B cell (primary cell): ENCODE results near the gene CRYGN. TPM values are rescaled to one million over a fixed set of nuclear protein-coding genes. Genes with fewer than 3 reads are reported as not detected.

Experiments used
- ATAC-seq: fragments of 200-7000 bp; cut with Tn5 transposase; one replicate; pipeline ENCODE4 v1.10.0; 2021; ENCODE audit warnings: low read depth, mild to moderate bottlenecking, moderate number of reproducible peaks, moderate library complexity
- CTCF ChIA-PET: fragments of 350-600 bp; sonication (Branson Sonifier 250); formaldehyde crosslinking; loops from one replicate; lab custom pipeline; 2021; ENCODE audit warnings: antibody characterized with exemption, inconsistent platforms; lab: Charles Lee
- POLR2A ChIA-PET: fragments of 350-600 bp; sonication (Branson Sonifier 250); formaldehyde crosslinking; loops from one replicate; lab custom pipeline; 2021; ENCODE audit warnings: antibody characterized with exemption; lab: Charles Lee
- DNase-seq: peaks from one replicate; pipeline ENCODE4 v3.0.0; 2013
- H2AFZ ChIP-seq: 2 replicates; pipeline ENCODE4 v1.6.1; 2012; ENCODE audit warnings: mild to moderate bottlenecking, low read depth, low read length; ENCODE audit not compliant: insufficient read depth, poor library complexity, severe bottlenecking
- H3K27ac ChIP-seq, 2 donors: 1 replicate in 1 of 2; 2 replicates in 1 of 2; pipeline ENCODE4 v1.5.1; 2012 to 2013; ENCODE audit warnings: low read length in 2 of 2, mild to moderate bottlenecking in 2 of 2, moderate library complexity in 1 of 2
- H3K27me3 ChIP-seq, 4 experiments: fragments of 200-600 bp in 1 of 4; sonication (generic) in 1 of 4; replicated peaks in 1 of 4; 1 replicate in 2 of 4; 2 replicates in 2 of 4; pipeline versions ENCODE4 v1.6.1 to v1.7.0; 2013 to 2016; ENCODE audit warnings: low read length in 3 of 4, mild to moderate bottlenecking in 2 of 4, mixed read lengths in 1 of 4, moderate library complexity in 1 of 4; ENCODE audit not compliant: insufficient read depth in 4 of 4, control insufficient read depth in 3 of 4; ENCODE audit errors: control extremely low read depth in 1 of 4
- H3K36me3 ChIP-seq, 2 experiments: replicated peaks in 1 of 2; 1 replicate in 1 of 2; 2 replicates in 1 of 2; pipeline versions ENCODE4 v1.6.1 to v1.7.1; 2013; ENCODE audit warnings: low read length in 1 of 2; ENCODE audit not compliant: insufficient read depth in 2 of 2, control insufficient read depth in 1 of 2; ENCODE audit errors: control extremely low read depth in 1 of 2, extremely low read depth in 1 of 2
- H3K4me1 ChIP-seq, 2 donors: fragments of 200-600 bp in 1 of 2; sonication (generic) in 1 of 2; 1 replicate in 1 of 2; 2 replicates in 1 of 2; pipeline versions ENCODE4 v1.5.1 to v1.6.1; 2013 to 2017; ENCODE audit warnings: low read length in 2 of 2; ENCODE audit not compliant: control insufficient read depth in 2 of 2, insufficient read depth in 2 of 2
- H3K4me2 ChIP-seq: replicated peaks from 2 replicates; pipeline ENCODE3; 2012; ENCODE audit warnings: mild to moderate bottlenecking, low read depth, low read length; ENCODE audit not compliant: poor library complexity, severe bottlenecking
- H3K4me3 ChIP-seq, 5 experiments: fragments of 200-600 bp in 1 of 5; sonication (generic) in 1 of 5; 1 replicate in 3 of 5; 2 replicates in 2 of 5; pipeline versions ENCODE4 v1.5.1 to v1.7.0; 2011 to 2016; ENCODE audit warnings: low read length in 4 of 5, mild to moderate bottlenecking in 4 of 5, low read depth in 2 of 5, control low read depth in 1 of 5, moderate library complexity in 1 of 5; ENCODE audit not compliant: insufficient read depth in 1 of 5; ENCODE audit errors: control extremely low read depth in 1 of 5, extremely low read depth in 1 of 5
- H3K79me2 ChIP-seq: fragments of 200-600 bp; sonication (generic); one replicate; pipeline ENCODE4 v1.6.0; 2016; ENCODE audit warnings: low read length; ENCODE audit not compliant: control insufficient read depth, insufficient read depth
- H3K9ac ChIP-seq: fragments of 200-600 bp; sonication (generic); 2 replicates; pipeline ENCODE4 v1.6.1; 2017; ENCODE audit warnings: mild to moderate bottlenecking, low read length, moderate library complexity
- H3K9me3 ChIP-seq, 3 donors: one replicate each; pipeline versions ENCODE4 v1.6.1 to v1.7.1; 2013; ENCODE audit warnings: low read length in 2 of 3; ENCODE audit not compliant: control insufficient read depth in 2 of 3, insufficient read depth in 1 of 3; ENCODE audit errors: control extremely low read depth in 1 of 3
- H4K20me1 ChIP-seq: 2 replicates; pipeline ENCODE4 v1.6.0; 2012; ENCODE audit warnings: mild to moderate bottlenecking, low read length; ENCODE audit not compliant: insufficient read depth, control insufficient read depth, poor library complexity, severe bottlenecking
- H3K27ac Mint-ChIP-seq: one replicate; pipeline ENCODE4 v1.8.0; 2021; ENCODE audit warnings: mixed read lengths
- H3K27me3 Mint-ChIP-seq: one replicate; pipeline ENCODE4 v1.8.0; 2021; ENCODE audit warnings: mixed read lengths
- H3K4me1 Mint-ChIP-seq: one replicate; pipeline ENCODE4 v1.8.0; 2021; ENCODE audit warnings: mixed read lengths
- H3K4me3 Mint-ChIP-seq: one replicate; pipeline ENCODE4 v1.8.0; 2021; ENCODE audit warnings: mixed read lengths
- H3K9me3 Mint-ChIP-seq: one replicate; pipeline ENCODE4 v1.8.0; 2022; ENCODE audit warnings: mixed read lengths; ENCODE audit not compliant: insufficient read depth
- EZH2 ChIP-seq: IDR thresholded peaks from 2 replicates; pipeline ENCODE4 v1.6.1; 2012; ENCODE audit warnings: borderline replicate concordance, low read depth, mild to moderate bottlenecking, moderate library complexity, low read length; ENCODE audit not compliant: insufficient read depth, poor library complexity, severe bottlenecking
- WGBS: methylation state at CpG from one replicate; pipeline ENCODE4 v1.1.5; 2013; ENCODE audit warnings: missing lambda C conversion rate; ENCODE audit not compliant: insufficient coverage; 5-methylcytosine and 5-hydroxymethylcytosine counted together
- intact Hi-C: fragments of 100-400 bp; cut with micrococcal nuclease; formaldehyde crosslinking; loops from one replicate; pipeline ENCODE4 v1.10.0; 2022
- polyA plus RNA-seq: library from polyadenylated mRNA; depleted of rRNA; stranded (reverse); fragments of >200 nt; gene quantifications from 2 replicates; pipeline ENCODE4 v1.2.3, GENCODE V29; 2012
- total RNA-seq, 2 donors: library from RNA; stranded (reverse); fragments of 120-200 nt in 1 of 2; gene quantifications; 1 replicate in 1 of 2; 2 replicates in 1 of 2; pipeline versions ENCODE4 v1.2.3 to v1.2.4, GENCODE V29; 2013 to 2022
- TF ChIP-seq, protein P1 (sequence below): fragments of 200-600 bp; IDR thresholded peaks from one replicate; pipeline ENCODE4 v1.8.0; 2022; ENCODE audit warnings: antibody characterized with exemption, mild to moderate bottlenecking

CRYGN gene
- total and polyA plus RNA-seq, 2 donors (not counting 1 experiment from before 2014, with no cell fraction given): not detected

DNA sequence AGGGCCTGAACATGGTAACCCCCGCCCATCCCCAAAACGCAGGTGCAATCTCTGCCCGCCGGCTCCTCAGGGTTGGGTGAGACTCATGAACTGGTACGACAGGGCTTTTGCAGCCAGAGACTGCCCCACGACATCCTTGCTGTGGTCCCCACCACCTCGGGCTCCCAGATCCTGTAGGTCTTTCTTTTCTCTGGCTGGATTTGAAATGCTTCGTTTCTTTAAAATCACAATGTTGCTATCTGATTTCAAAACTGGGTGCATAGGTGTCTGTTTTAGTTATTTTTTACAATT lies 52.0 kb downstream of the CRYGN start:
- no peaks in the 10 kb centered on the region for H3K4me1 ChIP-seq
- no peaks in the 10 kb centered on the region for H3K9me3 Mint-ChIP-seq
- H3K4me3 Mint-ChIP-seq: no peak overlapping the region
- peaks cover 0 to 9% (median 0%) of the 10 kb centered on the region in 3 donors for H3K9me3 ChIP-seq
- CTCF ChIA-PET: no interaction called here
- no peak overlapping the region for H3K4me2 ChIP-seq
- H3K27me3 ChIP-seq: peaks cover 0 to 5% (median 0%) of the 10 kb centered on the region in 4 experiments
- ATAC-seq (no peak), DNase-seq (no peak)
- no peaks in the 10 kb centered on the region for H4K20me1 ChIP-seq
- H3K4me1 Mint-ChIP-seq: no peaks in the 10 kb centered on the region
- POLR2A ChIA-PET: no interaction called here
- 92% methylated on average over 7 of the region's 8 CpGs for WGBS
- peaks cover 20% of the 10 kb centered on the region for H3K27me3 Mint-ChIP-seq
- H3K27ac Mint-ChIP-seq: no peak overlapping the region
- H3K79me2 ChIP-seq: no peaks in the 10 kb centered on the region
- no peak overlapping the region for H3K4me3 ChIP-seq
- TF ChIP-seq, protein P1, sequence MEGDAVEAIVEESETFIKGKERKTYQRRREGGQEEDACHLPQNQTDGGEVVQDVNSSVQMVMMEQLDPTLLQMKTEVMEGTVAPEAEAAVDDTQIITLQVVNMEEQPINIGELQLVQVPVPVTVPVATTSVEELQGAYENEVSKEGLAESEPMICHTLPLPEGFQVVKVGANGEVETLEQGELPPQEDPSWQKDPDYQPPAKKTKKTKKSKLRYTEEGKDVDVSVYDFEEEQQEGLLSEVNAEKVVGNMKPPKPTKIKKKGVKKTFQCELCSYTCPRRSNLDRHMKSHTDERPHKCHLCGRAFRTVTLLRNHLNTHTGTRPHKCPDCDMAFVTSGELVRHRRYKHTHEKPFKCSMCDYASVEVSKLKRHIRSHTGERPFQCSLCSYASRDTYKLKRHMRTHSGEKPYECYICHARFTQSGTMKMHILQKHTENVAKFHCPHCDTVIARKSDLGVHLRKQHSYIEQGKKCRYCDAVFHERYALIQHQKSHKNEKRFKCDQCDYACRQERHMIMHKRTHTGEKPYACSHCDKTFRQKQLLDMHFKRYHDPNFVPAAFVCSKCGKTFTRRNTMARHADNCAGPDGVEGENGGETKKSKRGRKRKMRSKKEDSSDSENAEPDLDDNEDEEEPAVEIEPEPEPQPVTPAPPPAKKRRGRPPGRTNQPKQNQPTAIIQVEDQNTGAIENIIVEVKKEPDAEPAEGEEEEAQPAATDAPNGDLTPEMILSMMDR: no peak
- no peak for TF ChIP-seq EZH2
- no peak overlapping the region for H3K9ac ChIP-seq
- no peaks in the 10 kb centered on the region for H3K36me3 ChIP-seq
- H2AFZ ChIP-seq: no peak overlapping the region
- no peak overlapping the region for H3K27ac ChIP-seq
- intact Hi-C loops: no loop called here

DNA sequence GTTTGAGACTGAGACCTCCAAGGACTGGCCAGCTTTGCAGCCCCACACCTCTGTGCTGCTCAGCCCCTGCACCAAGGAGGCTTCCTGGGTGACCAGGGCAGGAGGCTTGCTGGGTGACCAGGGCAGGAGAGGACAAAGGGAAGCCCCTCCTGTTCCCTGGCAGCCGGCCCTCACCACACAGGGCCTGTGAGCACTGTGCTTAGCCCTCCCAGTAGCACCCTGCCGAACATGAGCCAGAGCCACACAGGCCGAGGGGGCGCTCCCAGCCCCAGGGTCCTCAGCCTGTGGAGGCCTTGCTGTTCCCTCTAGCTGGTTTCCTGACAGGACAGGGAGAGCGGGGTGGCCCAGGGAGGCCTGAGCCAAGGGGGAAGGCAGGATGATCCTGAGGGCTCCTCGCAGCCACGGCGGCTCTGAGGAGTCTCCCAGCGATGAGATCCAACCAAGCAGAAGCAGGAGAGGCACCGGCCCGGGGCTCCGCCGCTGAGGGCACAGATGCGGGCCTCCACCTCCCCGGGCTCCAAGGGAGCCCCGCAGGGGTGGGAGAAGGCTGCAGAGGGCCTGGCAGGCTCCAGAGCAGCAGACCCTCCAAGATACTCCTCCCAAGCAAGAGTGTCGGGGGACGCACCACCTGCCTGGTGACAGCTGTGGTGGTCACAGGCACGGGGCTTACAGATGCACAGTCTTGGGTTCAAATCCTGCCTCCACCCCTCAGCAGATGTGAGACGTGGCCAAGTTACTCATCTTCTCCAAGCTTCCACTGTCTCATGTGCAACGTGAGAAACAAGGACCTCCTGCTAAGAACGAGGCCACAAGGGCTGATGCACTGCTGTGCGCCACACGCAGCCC lies 52.6 kb downstream of the CRYGN start:
- Histone ChIP-seq H3K4me2 (no peak overlapping the region), H4K20me1 (no peaks in the 10 kb centered on the region), H3K27me3 (peaks cover 0 to 9% (median 2%) of the 10 kb centered on the region in 4 experiments), H3K9me3 (peaks cover 0 to 9% (median 0%) of the 10 kb centered on the region in 3 donors), H3K79me2 (no peaks in the 10 kb centered on the region), H3K36me3 (no peaks in the 10 kb centered on the region), H3K4me1 (peaks cover 3 to 4% of the 10 kb centered on the region in 2 donors), H3K4me3 (no peak overlapping the region), H3K27ac (no peak overlapping the region), H2AFZ (no peak overlapping the region), H3K9ac (no peak overlapping the region)
- WGBS: 94% methylated on average over 18 of the region's 24 CpGs
- TF ChIP-seq EZH2: no peak
- TF ChIP-seq, protein P1: no peak
- no peaks in the 10 kb centered on the region for H3K9me3 Mint-ChIP-seq
- ChIA-PET POLR2A (no interaction called here), CTCF (no interaction called here)
- ATAC-seq: no peak
- DNase-seq: no peak
- intact Hi-C loops: no loop called here
- H3K4me1 Mint-ChIP-seq: peaks cover 3% of the 10 kb centered on the region
- no peak overlapping the region for H3K4me3 Mint-ChIP-seq
- peaks cover 22% of the 10 kb centered on the region for H3K27me3 Mint-ChIP-seq
- H3K27ac Mint-ChIP-seq: no peak overlapping the region
